Activated CD4-positive, CD25-positive, alpha-beta regulatory T cell treated with anti-CD3 and anti-CD28 coated beads, Interleukin-2, amount 50 U/mL, for 24 hours (primary cell): Measurements from ENCODE around the gene FAM241A.
A peak's percentile ranks its signal among the peaks of the same experiment; 100 is the strongest.
"Not testable (repeated sequence)": the region's sequence is repeated elsewhere in the genome, so short reads cannot be mapped to it uniquely, and the experiment has no call there.

Experiments used
- ATAC-seq, 2 donors: fragments of 150-1000 bp; cut with Tn5 transposase; one replicate each; pipeline ENCODE4 v1.10.0; 2021; ENCODE audit warnings: mild to moderate bottlenecking in 1 of 2, moderate library complexity in 1 of 2

The FAM241A gene

DNA sequence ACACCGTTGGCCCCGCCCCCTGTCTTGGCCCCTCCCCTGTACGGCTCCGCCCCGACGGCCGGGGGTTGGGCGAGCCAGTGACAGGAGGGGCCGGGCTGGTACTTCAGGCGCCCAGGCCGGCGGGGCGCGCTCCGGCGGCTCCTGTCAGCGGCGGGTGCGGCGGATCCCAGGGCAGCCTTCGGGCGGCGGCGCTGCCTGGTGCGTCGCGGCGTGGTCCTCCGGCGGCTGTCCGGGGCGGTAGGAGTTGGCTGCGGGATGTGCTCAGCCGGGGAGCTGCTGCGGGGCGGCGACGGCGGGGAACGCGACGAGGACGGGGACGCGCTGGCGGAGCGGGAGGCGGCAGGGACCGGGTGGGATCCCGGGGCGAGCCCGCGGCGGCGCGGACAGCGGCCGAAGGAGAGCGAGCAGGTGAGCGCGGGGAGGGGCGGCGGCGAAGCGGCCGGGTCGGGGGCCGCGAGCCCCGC is at the start of gene FAM241A:
Gene FAM241A, plus strand, starts transcription at position 129 of the 464 bp plus-strand sequence. Its CDS starts 127 bp downstream, at position 256.
- peak; percentile 90 for ATAC-seq

DNA sequence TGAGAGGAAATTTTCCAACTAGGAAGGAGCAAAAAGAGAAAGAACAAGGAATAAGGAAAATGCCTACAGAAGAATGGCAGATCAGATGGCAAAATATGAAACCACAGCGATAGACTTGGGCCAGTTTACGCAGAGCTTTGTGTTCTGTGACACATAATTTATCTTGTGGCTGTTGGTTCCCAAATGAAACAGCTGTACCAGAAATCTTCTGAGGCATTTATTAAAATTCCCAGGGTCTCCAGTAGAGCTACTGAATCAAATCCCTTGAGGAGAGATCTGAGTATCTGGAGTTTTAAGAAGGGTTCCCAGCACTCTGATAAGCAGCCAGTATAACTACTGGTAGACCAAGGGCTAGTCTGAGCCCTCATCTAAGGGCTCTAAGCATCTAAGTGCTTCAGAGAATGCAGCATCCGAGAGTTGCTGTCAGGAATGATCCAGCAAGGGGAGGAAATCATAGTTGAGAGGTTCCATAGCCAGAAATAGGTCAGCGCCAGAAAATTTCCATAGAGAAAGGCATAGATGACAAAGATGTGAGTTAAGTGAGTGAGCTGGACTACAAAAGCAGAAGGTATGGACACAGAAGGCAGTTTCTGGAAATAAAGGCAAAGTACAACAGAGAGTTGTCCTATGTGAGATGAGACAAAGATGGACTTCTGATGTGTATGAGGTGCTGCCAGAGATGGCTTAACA is 46.3 kb upstream of the FAM241A start:
- no peak for ATAC-seq

DNA sequence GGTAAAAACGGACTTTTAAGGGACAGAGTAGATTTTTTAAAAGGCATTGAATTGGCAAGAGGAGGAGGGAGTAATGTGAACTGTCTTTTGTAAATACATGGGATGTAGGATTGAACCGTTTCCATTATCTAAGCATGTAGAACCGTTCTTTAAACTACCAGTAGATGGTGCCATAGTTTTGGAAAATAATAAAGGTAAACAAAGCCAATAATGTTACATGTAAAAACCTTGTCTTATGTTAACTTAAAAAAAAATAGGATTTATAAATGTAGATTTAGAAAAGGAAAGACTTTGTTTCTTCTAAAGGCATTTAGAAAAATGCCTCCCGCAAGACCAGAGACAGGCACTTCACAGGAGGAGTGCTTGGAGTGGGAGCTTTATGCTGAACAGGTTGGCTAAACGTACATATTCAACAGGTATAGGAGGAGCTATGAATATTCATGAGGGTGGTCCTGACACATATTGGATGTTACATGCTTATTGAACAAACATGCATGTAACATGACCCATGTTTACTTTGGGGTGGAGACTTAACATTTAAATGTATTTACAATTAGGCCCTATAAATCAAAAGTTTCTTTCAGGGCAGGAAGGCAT is 45.5 kb upstream of the FAM241A start:
- peak in 1 of 2 donors; percentile 51 for ATAC-seq

DNA sequence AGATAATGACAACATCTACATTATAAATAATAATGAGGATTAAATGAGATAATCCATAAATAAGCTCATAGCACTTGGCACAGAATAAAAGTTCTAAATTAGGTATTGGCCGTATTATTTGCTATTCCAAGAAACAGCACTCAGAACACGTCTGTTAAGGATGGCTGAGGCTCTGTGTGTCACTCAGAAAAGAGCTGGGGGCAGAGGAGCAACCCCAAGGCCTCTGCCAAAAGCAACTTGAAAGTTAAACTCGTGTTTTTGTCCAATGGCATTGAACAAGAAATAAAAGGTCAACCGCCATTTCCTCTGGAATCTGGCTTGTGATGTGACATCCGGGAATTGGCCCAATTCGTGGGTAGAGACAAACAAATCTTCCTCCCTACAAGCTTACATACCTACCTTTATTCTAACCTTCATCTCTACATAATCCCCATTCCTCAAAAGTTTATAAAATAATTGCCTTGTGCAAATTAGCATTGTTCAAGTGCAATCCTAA is 42.3 kb upstream of the FAM241A start:
- ATAC-seq: no peak

DNA sequence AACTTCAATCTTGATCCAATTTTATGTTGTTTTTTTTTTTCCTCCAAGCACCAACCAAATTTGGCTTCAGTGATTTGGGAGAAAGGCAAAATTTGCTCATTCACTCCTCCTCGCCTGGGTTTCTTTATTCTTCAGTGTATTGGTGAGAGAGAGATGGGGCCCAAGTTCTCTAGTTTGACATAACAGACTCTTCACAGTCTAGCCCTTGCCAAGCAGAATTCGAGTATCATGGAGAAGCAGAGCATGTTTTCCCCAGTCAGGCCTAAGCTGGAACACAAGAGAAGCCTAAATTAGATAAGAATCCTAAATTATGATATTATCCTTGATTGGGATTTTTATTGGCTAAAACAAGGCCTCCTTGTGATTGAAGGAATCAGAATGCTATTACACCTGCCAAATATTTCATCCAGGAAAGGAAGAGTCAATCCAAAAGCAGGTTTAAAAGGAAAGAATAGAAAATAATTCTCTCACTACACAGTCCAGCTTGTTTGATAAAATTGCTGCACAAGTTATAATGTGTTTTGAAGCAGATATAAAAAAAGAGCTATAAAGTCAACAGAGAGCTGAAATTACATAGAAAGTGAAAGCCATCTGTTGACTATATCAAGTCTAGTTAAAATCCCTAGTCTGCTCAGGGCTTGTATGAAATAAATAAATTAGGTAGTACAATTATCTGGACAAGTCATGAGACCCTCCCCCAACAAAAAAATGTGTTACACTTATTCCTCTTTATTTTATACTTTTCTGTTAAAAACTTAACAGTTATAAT is 39.9 kb upstream of the FAM241A start:
- ATAC-seq: no peak

DNA sequence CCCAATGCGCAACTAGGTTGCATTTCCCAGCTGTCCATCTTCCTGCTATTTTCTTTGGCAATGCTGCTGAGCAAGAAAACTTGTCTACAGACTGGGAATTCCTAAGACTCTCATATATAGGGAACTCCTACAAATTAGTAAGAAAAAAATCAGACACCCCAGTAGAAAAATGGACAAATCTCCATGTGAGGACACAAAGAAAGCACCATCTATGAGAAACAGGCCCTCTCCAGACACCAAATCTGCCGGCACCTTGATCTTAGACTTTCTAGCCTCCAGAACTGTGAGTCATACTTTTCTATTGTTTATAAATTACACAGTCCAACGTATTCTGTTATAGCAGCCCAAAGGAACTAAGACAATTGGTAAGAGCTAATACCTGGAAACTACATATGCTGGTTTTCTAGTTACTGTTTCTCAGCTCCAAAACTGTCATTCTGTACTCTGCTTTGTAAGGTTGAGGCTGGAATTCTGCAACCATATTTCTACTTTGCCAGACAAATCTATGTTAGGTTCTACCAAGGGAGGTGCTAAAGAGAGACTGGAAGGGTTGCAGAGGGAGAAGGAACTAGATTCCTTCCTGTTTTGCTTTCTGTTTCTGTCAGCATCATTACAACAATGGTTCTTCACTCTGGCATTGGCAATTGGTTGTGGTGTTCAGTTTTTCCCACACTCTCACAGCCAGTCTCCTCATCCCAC is 35.7 kb upstream of the FAM241A start:
- no peak for ATAC-seq

DNA sequence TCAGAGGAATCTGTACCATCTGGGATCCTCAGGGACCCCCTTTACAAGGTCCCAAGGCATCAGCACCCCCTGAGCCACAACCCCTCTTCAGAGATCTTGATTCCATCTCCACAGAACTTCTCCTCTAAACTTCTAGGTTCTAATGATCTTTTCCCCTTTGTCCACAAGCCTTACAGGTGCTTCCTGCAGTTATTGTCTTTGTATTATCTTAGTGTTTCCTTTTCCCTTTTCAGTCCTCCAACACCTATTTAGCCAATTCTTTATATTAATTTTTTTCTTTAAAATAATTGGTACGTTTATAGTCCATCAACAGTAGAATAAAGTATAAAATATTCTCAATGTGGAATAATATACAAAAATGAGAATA is 35.2 kb upstream of the FAM241A start:
- ATAC-seq: no peak

DNA sequence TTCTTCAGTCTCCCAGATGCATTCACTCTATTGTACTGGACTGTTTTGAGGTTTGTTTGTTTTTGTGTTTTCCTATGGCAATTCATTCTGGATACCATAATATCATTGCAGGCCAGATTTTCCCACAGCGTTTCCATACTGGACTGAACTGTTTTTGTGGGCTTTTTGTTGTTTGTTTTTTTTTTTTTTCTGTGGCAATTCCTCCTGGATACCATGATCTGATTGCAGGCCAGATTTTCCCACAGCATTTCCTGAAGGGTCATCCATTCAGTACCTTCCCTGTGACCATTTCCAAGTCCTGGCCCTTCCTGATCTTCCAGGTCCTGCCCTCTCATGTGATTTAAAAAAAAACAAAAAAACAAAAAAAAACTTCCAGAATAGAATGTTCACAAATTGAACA is 33.9 kb upstream of the FAM241A start:
- ATAC-seq: no peak

DNA sequence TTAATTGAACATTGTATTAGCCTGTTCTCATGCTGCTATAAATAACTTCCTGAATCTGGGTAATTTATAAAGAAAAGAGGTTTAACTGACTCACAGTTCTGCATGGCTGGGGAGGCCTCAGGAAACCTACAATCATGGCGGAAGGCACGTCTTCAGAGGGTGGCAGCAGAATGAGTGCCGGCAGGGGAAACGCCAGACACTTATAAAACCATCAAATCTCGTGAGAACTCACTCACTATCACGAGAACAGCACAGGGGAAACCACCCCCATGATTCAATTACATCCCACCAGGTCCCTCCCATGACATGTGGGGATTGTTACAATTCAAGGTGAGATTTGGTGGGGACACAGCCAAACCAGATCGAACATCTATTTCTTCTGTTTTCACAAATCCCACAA is 33.2 kb upstream of the FAM241A start:
- ATAC-seq: not testable (repeated sequence)

DNA sequence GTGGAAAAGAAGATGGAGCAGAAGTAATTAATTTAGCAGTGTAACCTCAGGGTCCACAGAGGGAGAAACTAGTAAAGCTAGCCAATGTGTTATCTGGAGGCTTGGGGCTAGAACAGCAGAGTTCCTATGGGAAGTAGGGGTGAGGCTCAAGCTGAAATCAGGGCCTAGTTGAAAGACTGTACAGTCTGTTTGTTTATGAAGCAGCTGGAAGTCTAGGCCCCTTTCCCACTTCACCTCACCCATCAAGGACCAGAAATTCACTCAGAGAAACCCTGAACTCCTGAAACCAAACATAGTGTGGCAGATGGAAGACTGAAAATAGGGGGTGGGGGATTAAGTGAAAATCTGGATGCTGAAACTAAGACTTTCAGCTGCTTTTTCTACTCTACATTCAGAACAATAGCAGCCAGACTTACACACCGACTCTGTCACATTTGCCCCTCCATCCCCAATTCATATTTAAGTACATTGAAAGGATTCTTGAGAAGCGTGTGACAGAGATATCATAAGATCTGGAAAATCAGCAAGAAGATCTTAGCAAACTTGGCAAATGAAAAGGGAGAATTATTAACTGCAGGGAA is 32.6 kb upstream of the FAM241A start:
- no peak for ATAC-seq

DNA sequence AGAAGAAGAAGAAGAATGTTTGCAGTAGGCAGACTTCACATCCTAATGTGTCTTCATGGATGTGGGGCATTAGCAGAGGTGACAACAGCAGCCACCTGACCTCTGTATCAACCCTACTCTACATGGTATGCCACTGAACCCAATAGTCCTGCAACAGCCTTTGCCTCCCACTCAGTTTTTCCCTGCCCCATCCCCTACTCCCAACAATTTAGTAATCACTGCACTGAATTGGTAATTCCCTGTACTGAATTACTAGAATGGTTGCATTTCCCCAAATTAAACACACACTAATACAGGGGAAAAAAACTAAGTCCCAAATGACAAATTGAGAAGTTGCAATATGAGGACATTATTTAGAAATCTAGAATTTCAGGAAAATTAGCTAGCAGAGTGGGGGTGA is 31.4 kb upstream of the FAM241A start:
- no peak for ATAC-seq

DNA sequence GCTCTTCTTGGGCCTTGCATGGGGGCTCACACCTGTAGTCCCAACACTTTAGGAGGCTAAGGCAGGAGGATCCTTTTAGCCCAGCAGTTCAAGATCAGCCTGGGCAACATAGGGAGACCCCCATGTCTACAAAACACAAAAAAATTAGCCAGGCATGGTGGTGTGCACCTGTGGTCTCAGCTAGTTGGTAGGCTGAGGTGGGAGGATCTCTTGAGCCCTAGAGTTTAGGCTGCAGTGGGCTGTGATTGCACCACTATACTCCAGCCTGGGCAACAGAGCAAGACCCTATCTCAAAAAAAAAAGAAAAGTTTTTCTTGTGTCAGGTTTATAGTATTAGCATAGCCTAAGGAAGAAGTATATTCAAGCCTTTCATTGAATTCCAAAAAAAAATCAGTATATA is 30.8 kb upstream of the FAM241A start:
- no peak for ATAC-seq

DNA sequence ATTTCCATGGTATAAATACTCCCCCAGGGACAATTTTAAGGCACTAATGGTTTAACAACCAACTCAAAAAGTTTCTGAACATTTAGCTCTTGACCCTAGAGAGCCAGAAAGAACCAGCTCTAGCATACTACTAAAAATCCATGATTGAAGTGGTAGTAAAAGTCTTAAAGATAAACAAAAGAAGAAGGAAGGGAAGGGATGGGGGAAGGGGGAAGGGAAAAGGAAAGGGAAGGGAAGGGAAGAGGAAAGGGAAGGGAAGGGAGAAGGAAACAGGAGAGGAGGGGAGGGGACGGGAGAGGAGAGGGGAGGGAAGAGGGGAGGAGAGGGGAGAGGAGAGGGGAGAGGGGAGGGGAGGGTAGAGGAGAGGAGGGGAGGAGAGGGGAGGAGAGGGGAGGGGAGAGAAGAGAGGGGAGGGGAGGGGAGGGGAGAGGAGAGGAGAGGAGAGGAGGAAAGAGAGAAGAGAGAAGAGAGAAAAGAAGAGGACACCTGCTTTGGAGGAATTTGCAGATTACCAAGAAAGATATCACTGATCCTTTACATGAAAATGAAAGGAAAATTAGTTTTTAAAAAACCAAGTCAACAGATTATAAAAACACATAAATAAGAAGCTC is 26.4 kb upstream of the FAM241A start:
- no peak for ATAC-seq

DNA sequence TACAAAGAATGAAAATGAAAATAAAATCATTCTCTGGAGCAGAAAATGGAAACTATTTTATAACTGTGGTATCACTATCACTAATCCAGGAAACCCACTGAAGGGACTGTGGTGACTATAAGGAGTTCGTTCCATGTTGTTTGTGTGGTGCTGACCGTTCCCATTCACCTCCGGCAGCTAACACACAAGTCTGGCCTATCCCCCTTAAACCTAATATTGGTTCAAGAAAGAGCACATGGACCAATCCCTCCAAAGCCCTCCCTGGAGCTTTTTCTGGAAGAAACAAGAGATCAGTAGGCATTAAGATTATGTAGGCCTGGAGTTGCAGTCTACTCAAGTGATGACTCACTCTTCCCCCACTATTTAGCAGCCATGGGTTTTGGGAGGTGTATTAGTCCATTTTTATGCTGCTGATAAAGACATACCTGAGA is 25.9 kb upstream of the FAM241A start:
- ATAC-seq: peak; percentile 87 to 89

DNA sequence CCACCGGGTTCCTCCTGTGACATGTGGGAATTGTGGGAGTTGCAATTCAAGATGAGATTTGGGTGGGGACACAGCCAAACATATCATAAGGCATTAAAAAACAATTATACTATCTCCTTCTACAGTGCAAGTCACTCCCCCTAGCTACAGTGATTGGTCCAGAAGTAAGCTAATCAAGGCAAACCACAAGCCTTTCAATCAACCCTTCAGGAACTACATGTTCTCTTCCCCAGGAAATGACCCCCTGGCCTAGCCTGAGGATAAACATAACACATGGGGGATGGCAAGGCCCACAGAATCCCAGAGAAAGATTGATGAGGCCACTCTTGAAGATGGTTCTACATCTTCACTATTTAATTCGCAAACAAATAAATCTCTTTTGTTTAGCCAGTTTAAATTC is 25.2 kb upstream of the FAM241A start:
- ATAC-seq: no peak

DNA sequence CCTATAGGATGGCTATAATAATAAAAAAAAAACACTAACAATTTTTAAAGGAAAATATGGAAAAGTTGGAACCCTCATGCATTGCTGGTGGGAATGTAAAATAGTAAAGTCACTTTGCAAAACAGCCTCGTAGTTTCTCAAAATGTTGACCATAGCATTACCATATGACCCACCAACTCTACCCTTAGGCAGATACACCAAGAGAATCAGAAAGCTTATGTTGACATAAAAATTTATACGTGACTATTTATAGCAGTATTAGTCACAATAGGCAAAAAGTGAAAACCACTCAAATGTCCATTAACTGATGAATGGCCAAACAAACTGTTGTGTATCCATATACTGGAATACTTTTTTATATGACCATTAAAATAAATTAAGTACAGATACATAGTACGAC is 19.8 kb upstream of the FAM241A start:
- no peak for ATAC-seq

DNA sequence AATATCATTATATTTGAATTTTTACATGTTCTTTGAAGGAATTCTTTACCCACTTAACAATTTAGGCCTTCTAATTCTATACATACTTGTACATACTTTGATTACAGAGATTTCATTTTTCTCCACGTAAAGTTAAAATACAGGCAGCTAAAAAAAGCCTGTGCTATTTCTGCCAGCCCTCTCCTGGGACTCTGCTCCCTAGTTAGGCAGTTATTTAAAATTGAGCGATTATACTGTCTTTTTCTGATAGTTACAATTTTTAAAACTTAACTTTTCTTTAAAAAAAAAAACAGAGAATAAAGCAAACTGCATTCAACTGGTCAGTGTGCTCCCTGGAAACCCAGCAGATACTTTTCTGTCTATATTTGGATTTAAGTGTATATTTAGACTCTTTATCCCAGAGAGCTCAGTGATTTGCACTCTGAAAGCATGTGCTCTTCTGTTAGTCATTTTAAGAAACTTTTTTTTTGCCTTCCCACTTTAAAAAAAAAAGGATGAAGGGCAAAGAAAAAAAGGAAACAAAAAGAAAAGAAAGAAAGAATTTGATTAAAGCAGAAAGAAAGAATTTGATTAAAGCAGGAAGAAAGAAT is 18.1 kb upstream of the FAM241A start:
- ATAC-seq: no peak

DNA sequence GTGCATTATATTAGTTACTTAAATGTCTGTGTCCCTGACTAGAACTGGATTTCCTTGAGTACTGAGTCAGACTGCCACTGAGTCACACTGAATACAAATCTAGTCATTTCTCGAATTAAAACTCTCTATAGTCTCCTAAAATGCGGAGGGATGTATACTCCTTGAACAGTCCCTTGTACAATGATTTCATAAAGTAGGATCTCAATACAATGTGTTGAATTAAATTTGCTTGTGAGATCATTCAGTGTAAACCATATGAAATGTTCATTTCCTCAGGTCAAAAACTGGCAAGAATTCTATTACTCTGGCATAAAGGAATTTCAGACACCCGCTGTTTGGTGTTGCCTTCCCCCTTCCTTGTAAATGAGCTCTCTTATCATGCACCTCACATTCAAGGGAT is 17.5 kb upstream of the FAM241A start:
- peak; percentile 51 to 69 for ATAC-seq

DNA sequence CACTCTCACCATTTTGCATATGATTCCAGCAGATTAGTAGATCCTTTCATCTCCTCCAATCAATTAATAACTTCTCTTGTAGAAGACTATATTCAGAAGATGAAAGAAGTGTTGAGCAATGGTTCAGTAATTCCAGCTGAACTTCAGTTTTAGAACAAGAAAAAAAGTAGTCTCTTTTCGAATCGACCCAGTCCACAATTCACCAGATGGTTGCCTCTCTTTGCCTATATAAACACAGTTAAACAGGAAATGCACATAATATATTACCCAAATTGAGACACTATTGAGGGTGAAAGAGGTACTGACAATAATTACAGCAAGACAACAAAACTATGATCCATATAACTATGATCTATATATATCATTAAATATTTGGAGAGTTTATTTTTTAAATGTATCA is 16.8 kb upstream of the FAM241A start:
- no peak for ATAC-seq

DNA sequence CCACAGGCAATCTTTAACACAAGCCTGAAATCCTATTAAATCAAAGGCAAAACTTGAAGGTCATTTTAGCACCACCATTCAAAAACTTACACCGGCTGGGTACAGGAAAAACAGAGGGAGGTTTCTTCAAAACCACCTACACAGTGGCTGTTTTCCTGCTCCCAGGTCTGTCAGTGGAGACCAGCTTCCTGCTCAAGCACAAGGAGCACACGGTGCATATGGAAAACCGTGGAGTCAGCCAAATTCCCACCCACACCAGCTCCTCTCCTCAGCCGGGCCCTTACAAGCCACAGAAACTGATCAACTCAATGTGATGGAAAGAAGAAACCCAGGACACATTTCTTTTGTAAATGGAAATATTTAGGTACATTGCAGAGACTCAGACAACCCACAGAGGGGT is 14.3 kb upstream of the FAM241A start:
- ATAC-seq: no peak

DNA sequence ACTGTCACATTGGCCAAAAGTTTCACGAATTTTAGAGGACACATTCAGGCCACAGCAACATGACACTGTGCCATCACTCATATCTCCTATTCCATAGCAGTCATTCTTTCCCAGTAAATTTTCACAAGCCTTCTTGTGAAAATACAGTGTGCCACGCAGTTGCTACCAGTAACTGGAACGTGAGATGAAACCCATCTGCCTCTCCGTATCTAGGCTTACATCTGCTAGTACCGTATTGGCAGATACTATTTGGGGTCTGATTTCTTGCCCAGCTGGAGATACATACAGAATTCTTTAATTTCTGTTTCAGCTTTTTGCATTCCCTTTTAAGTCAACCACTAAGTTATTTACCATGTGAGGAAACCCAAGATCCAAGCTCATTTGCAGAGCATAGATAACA is 8.7 kb upstream of the FAM241A start:
- ATAC-seq: no peak

DNA sequence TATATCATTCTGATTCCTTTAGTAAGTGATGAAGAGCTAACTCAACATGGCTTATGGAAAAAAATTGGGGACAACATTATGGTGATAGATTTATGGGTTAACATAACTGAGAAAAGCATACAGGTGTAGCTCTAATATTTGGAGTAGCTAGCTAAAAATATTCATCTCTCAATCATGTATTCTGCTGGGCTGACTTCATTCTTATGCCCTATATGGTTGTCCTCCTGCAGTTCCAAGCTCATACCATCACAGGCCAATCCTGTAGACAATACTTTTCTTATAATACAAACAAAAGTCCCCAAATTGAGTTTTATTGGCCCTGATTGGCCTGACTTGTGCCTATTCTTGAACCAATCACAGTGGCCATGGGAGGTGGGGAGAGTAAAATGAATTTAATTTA is 6.7 kb upstream of the FAM241A start:
- no peak for ATAC-seq
